Small intestine (tissue), 7 donors: ENCODE data around the gene SORL1. TPM values are rescaled to one million over a fixed set of nuclear protein-coding genes. Genes with fewer than 3 reads are reported as not detected.

Source experiments
- DNase-seq, 2 donors: peaks; one replicate each; pipeline versions ENCODE4 v3.0.0 to v3.0.0-alpha.2; 2013
- FAIRE-seq: peaks from 2 replicates; lab custom pipeline; 2012; peaks lifted over from hg19 to GRCh38; lab: Jason Lieb, UNC
- H3K27ac ChIP-seq, 3 donors: one replicate each; pipeline ENCODE4 v1.5.1; 2013; ENCODE audit warnings: low read length in 2 of 3, mild to moderate bottlenecking in 2 of 3, control low read depth in 1 of 3, inconsistent platforms in 1 of 3, low read depth in 1 of 3, moderate library complexity in 1 of 3
- H3K27me3 ChIP-seq, 3 donors: one replicate each; pipeline ENCODE4 v1.6.1; 2013; ENCODE audit warnings: low read length in 3 of 3, inconsistent platforms in 1 of 3; ENCODE audit not compliant: control insufficient read depth in 3 of 3, insufficient read depth in 3 of 3
- H3K36me3 ChIP-seq, 3 donors: one replicate each; pipeline ENCODE4 v1.6.1; 2013; ENCODE audit warnings: low read length in 3 of 3, inconsistent platforms in 1 of 3, low read depth in 1 of 3, mild to moderate bottlenecking in 1 of 3, moderate library complexity in 1 of 3; ENCODE audit not compliant: control insufficient read depth in 3 of 3, insufficient read depth in 2 of 3
- H3K4me1 ChIP-seq, 3 donors: one replicate each; pipeline ENCODE4 v1.6.1; 2013; ENCODE audit warnings: low read length in 2 of 3, inconsistent platforms in 1 of 3, low read depth in 1 of 3, mild to moderate bottlenecking in 1 of 3, moderate library complexity in 1 of 3; ENCODE audit not compliant: control insufficient read depth in 3 of 3, insufficient read depth in 2 of 3
- H3K4me3 ChIP-seq, 3 donors: one replicate each; pipeline ENCODE4 v1.5.1; 2013; ENCODE audit warnings: low read length in 3 of 3, control low read depth in 1 of 3, inconsistent platforms in 1 of 3, low read depth in 1 of 3, mild to moderate bottlenecking in 1 of 3, moderate library complexity in 1 of 3
- H3K9me3 ChIP-seq, 2 donors: one replicate each; pipeline ENCODE4 v1.6.1; 2013; ENCODE audit warnings: low read depth in 1 of 2, low read length in 1 of 2; ENCODE audit not compliant: control insufficient read depth in 2 of 2, insufficient read depth in 1 of 2
- WGBS, 3 donors: extraction: QIAGEN DNeasy Blood & Tissue Kit; methylation state at CpG; one replicate each; pipeline ENCODE4 v1.1.7; 2013; 5-methylcytosine and 5-hydroxymethylcytosine counted together
- polyA plus RNA-seq, 4 donors: library from polyadenylated mRNA; stranded (reverse) in 3 of 4; unstranded in 1 of 4; fragments of 200-250 nt in 3 of 4; fragments of 120-200 nt in 1 of 4; gene quantifications; one replicate each; pipeline versions ENCODE4 v1.2.1 to v1.2.3, GENCODE V29; 2013
- donor health status: healthy with polysubstance abuse.
- donor health status: control.
- donor health status: control.
- donor health status: Bipolar disorder and iron deficiency.
- donor health status: healthy.

Gene SORL1
- polyA plus RNA-seq, 4 donors = 4.6 to 64.5 (median 5.8) TPM

DNA sequence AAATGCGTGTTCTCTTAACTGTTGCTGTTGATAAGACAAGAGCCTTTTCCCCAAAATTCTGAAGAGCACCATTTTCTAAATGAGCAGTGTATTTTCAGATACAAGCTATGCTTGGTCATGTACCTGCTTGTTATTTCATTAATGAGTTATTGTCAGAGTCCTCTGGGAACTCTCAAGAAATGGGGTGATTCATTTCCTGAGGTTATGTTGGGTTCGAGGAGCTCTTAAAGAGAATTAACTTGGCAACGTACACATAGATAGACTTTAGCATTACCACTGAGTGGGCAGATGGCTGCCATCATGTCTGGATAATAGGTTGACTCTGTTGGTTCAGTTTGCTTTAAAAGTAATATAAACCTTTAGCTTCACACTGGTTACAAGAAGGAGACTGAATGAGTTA, 88.5 kb downstream of the SORL1 start:
- Histone ChIP-seq H3K27ac (no peak overlapping the region), H3K9me3 (no peaks in the 10 kb centered on the region), H3K36me3 (peaks cover 0 to 27% (median 5%) of the 10 kb centered on the region in 3 donors), H3K4me1 (no peaks in the 10 kb centered on the region), H3K27me3 (no peaks in the 10 kb centered on the region), H3K4me3 (no peak overlapping the region)
- DNase-seq = no peak
- FAIRE-seq = no peak
- 75 to 85% (median 83%) methylated on average over 3 of the region's 3 CpGs for WGBS, 3 donors

DNA sequence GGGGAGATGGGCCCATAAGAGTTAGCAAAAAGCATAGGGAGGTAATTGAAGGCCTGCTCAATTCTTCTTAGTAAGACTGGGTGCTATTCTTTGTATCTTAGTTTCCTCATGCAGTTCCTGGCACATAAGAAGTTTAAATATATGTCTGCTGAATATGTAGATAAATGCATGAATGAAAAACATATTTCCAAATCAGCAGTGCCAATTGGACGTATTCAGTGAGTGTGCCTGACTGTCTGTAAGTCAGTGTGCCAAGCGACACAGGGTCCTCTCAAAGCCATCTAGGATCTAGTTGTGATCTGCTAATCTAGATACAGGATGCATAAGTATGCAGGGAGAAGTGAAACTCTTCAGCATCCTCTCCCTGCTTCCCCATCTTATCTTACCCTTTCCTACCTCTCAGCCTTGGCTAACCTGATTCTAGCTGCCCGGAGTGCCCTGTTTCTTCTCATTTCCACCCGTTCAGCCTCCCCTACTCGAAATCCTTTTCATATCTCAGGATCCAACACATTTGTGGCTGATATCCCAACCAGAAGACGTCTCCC, 91.8 kb downstream of the SORL1 start:
- H3K27ac ChIP-seq = no peak overlapping the region
- H3K27me3 ChIP-seq = no peaks in the 10 kb centered on the region
- H3K36me3 ChIP-seq = peaks cover 0 to 29% (median 5%) of the 10 kb centered on the region in 3 donors
- FAIRE-seq (no peak), DNase-seq (no peak)
- 83 to 88% (median 86%) methylated on average over 6 of the region's 6 CpGs for WGBS, 3 donors
- H3K4me3 ChIP-seq = no peak overlapping the region
- H3K4me1 ChIP-seq = no peaks in the 10 kb centered on the region
- no peaks in the 10 kb centered on the region for H3K9me3 ChIP-seq

DNA sequence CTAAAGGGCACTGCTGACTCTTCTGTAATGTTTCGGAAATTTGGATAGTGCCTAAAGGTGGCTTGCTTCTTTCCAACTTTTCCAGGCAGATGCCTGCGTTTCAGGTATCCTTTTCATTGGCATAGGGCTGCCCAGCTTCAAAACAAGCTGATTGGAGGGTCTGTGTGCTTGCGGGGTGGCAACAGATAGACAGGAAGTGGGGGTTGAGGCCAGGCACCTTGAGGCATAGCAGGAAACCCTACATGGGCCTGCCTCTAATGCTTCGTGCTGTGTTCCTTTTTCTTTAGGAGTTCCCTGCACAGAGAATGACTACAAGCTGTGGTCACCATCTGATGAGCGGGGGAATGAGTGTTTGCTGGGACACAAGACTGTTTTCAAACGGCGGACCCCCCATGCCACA, 92.8 kb downstream of the SORL1 start:
- H3K9me3 ChIP-seq = no peaks in the 10 kb centered on the region
- no peak overlapping the region for H3K4me3 ChIP-seq
- no peaks in the 10 kb centered on the region for H3K27me3 ChIP-seq
- peaks cover 0 to 29% (median 5%) of the 10 kb centered on the region in 3 donors for H3K36me3 ChIP-seq
- 77 to 86% (median 82%) methylated on average over 7 of the region's 7 CpGs for WGBS, 3 donors
- H3K4me1 ChIP-seq = no peaks in the 10 kb centered on the region
- no peak overlapping the region for H3K27ac ChIP-seq
- FAIRE-seq (no peak), DNase-seq (no peak)

DNA sequence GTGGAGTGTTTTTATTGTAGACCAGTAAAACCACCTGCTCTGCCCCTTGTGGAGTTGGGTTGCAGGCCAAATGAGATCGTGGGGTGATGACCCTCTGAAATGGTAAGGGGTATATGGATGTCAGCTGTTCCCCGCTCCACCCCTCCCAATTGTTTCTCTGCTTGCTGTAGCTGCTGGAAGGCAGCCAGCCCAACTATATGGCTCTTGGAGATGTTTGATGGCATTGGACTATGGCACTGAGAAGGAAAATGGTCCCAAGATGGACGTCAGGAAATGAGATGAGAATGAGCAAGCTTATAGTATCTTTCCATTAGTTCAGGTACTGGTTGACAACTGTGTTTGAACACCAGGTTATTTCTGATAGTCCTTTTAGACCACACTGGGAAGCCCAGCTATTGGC, 95.5 kb downstream of the SORL1 start:
- Histone ChIP-seq H3K36me3 (peaks cover 0 to 32% (median 5%) of the 10 kb centered on the region in 3 donors), H3K9me3 (no peaks in the 10 kb centered on the region), H3K27me3 (no peaks in the 10 kb centered on the region), H3K27ac (no peak overlapping the region), H3K4me3 (no peak overlapping the region), H3K4me1 (no peaks in the 10 kb centered on the region)
- 40 to 75% (median 55%) methylated on average over 3 of the region's 3 CpGs for WGBS, 3 donors
- peak; percentile 25 to 58 for DNase-seq
- FAIRE-seq = no peak

DNA sequence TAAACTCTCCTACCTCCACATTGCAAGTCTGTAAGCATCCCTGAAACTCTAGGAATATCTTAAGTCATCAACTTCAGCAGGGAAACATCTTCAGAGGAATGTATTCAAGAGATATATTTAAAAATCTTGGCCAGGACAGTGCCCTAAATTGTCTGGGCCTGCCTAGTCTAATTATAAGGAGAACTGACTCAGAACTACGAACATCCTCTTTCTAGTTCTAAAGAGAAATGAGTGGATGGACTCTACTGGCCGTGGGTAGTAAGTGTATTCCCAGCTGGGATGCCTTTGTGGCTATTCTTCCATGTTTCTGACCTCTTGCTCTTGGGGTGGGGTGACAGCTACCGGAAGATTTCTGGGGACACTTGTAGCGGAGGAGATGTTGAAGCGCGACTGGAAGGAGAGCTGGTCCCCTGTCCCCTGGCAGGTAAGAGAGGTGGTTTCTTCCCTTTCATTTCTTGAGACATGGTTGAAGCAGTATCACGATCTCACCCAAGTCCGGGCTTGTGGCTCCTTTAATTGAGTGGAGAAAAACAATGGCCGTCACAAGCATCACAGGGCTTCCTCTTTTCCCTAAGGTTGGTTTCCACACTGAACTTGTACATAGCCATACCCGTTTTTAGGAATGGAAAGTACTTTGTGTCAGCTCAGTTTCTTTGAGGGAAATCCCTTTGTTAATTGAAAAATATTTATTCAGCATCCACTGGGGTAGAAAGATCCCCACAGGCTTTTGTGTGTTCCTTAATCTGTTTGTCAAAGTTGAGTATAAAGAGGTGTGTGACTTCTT, 98.3 kb downstream of the SORL1 start:
- no peaks in the 10 kb centered on the region for H3K9me3 ChIP-seq
- H3K27me3 ChIP-seq = no peaks in the 10 kb centered on the region
- H3K27ac ChIP-seq = no peak overlapping the region
- WGBS, 3 donors = 87 to 94% (median 88%) methylated on average over 10 of the region's 10 CpGs
- peaks cover 0 to 24% (median 0%) of the 10 kb centered on the region in 3 donors for H3K36me3 ChIP-seq
- no peak overlapping the region for H3K4me3 ChIP-seq
- peaks cover 0 to 10% (median 3%) of the 10 kb centered on the region in 3 donors for H3K4me1 ChIP-seq
- no peak for FAIRE-seq
- no peak for DNase-seq

DNA sequence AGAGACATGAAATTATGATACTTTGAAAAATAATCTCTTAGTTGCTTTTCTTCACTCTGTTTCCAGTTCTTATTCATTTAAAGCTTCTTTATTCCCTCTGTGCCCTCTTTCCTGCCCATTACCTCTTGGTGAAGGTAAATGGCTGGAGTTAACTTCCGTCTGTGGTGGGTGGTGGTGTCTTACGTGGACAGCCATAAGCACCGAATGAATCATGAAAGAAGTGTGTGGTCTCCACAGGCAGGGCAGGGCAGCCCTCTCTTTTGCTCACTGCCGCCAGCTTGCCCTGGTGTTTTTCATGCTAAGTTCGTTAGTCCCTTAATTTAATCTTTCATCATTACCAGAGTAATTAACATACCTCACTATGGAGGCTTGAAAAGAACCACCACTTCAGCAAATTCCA, 99.3 kb downstream of the SORL1 start:
- H3K4me1 ChIP-seq = peaks cover 0 to 10% (median 3%) of the 10 kb centered on the region in 3 donors
- no peaks in the 10 kb centered on the region for H3K27me3 ChIP-seq
- 83 to 94% (median 88%) methylated on average over 5 of the region's 5 CpGs for WGBS, 3 donors
- no peak for DNase-seq
- H3K36me3 ChIP-seq = peaks cover 0 to 28% (median 0%) of the 10 kb centered on the region in 3 donors
- no peaks in the 10 kb centered on the region for H3K9me3 ChIP-seq
- H3K4me3 ChIP-seq = no peak overlapping the region
- H3K27ac ChIP-seq = no peak overlapping the region
- no peak for FAIRE-seq

DNA sequence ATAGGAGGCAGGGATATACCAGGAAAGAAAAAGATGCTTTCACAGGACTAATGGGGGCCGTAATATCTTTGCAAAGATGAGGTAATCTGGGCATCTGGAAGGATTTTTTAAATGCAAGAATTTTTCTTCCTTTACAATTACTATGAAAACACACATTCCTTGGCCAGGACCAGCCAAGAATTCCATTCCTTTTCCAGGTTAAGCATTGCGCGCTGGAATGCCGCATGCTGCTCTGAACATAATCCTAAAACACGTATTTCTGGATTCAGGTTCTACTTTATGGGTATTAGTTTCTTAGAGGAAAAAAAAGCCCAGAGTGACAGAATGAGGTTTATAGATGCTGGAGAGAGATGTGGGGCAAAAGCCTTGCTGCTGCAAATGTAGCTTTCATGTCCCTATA, 100.0 kb downstream of the SORL1 start:
- Histone ChIP-seq H3K9me3 (no peaks in the 10 kb centered on the region), H3K27ac (no peak overlapping the region), H3K4me3 (no peak overlapping the region), H3K27me3 (no peaks in the 10 kb centered on the region), H3K4me1 (peaks cover 0 to 10% (median 3%) of the 10 kb centered on the region in 3 donors), H3K36me3 (peaks cover 0 to 29% (median 0%) of the 10 kb centered on the region in 3 donors)
- DNase-seq (no peak), FAIRE-seq (no peak)
- 96 to 99% (median 97%) methylated on average over 5 of the region's 5 CpGs for WGBS, 3 donors

DNA sequence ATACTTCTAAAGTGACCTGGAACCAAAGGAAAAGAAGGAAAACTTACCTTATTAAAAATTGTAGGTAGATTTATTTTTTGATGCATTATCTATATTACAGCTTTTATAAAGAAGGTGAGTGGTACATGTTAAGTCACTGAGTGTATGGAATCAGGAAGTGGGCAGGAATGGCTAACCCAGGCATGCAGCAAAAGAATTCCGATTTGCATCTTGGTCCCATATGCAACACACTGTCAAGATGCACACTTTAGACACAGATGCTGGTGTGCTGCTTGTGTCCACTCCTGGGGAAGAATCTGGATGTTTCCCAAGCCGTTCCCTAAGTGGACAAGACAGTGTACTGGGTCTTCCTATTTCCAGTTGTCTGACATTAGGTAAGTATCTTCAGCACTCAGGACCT, 100.5 kb downstream of the SORL1 start:
- peaks cover 0 to 27% (median 0%) of the 10 kb centered on the region in 3 donors for H3K36me3 ChIP-seq
- H3K4me3 ChIP-seq = no peak overlapping the region
- no peaks in the 10 kb centered on the region for H3K9me3 ChIP-seq
- H3K27ac ChIP-seq = peak overlapping the region in 1 of 3 donors; percentile 28
- no peaks in the 10 kb centered on the region for H3K27me3 ChIP-seq
- FAIRE-seq = no peak
- WGBS, 3 donors = 66 to 98% (median 80%) methylated on average over 2 of the region's 2 CpGs
- peaks cover 0 to 10% (median 3%) of the 10 kb centered on the region in 3 donors for H3K4me1 ChIP-seq
- no peak for DNase-seq
